ENCODE data around the gene PIRT. TPM values are rescaled to one million over a fixed set of nuclear protein-coding genes. Genes with fewer than 3 reads are reported as not detected.
"Not testable (repeated sequence)": the region's sequence is repeated elsewhere in the genome, so short reads cannot be mapped to it uniquely, and the experiment has no call there.

PIRT gene
- total RNA-seq, 1 experiment from 2014 or later = not detected

DNA sequence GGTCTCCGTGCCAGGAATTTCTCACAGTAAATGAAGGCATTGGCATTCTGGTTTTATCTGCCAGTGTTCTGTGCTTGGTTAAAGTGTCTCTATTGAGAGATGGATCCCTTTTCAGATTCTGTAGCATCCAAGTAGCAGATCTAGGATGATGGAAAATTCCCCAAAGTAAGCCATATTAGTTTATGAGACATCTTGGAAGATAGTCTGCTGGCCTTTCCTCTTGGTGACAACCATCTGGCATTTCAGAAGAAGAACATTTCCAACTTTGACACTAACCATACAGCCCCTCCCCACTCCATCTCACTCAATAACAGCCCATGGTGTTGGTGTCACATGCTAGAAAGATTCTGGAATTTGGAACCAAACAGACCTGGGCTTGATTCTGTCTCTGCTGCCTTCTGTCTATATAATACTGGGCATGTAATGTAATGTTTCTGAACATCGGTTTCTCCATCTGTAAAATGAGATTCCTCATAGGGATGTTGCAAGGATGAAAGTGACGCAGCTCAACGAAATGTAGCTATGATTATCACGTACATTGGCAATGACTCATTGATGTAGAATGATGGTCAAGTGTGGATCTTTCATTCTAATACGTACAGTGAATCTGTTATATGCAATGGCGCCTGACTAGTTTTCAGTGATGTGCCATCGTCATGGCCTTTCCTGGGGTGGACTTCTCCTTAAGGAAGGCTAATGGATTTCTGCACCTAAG lies 32.6 kb upstream of the PIRT start (continued):
- TF ChIP-seq CTCF (IDR thresholded peaks at IDR 0.05 in 2 of 3, conservative IDR thresholded peaks at IDR 0.05 in 1 of 3; ENCODE audit: borderline replicate concordance in 1 of 3, insufficient read depth in 1 of 3, low read depth in 2 of 3, low read length in 2 of 3) (no peak), CEBPB (IDR thresholded peaks at IDR 0.05; ENCODE audit: low read depth) (no peak)

DNA sequence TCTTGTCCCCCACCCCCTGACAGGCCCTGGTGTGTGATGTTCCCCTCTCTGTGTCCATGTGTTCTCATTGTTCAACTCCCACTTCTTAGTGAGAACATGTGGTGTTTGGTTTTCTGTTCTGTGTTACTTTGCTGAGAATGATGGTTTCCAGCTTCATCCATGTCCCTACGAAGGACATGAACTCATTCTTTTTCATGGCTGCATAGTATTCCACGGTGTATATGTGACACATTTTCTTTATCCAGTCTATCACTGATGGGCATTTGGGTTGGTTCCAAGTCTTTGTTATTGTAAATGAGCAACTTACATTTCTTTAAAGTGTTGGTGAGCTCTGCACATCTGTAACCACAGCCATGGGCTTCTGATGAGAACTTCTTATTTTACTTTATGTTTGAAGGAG lies 30.9 kb upstream of the PIRT start:
- H3K4me2 ChIP-seq (ENCODE audit: low read length); H3K36me3 ChIP-seq (ENCODE audit: control insufficient read depth in 1 of 2, insufficient read depth in 2 of 2, low read length in 2 of 2); H3K9me2 ChIP-seq (ENCODE audit: insufficient read depth); H3K9ac ChIP-seq (ENCODE audit: low read length); H3K27ac ChIP-seq (ENCODE audit: low read depth, low read length); POLR2A ChIA-PET; ATAC-seq; H3K4me1 ChIP-seq (ENCODE audit: control insufficient read depth in 1 of 2, insufficient read depth in 2 of 2, low read length in 2 of 2); H3K4me3 ChIP-seq (replicated peaks in 1 of 2; ENCODE audit: low read depth in 1 of 2, low read length in 2 of 2); RAD21 ChIA-PET (ENCODE audit: low non-redundant PET in 1 of 2, low total read pairs in 2 of 2, uncharacterized antibody in 2 of 2, unreplicated experiment in 2 of 2); DNase-seq (ENCODE audit: low read depth, low spot score); intact Hi-C loops (cut with micrococcal nuclease); H4K20me1 ChIP-seq (ENCODE audit: insufficient read depth); H2AFZ ChIP-seq (ENCODE audit: low read depth, low read length, poor library complexity, severe bottlenecking); CTCF ChIA-PET; H3K9me3 ChIP-seq (ENCODE audit: control insufficient read depth in 1 of 2, insufficient read depth in 1 of 2, low read depth in 1 of 2, low read length in 2 of 2); H3K79me2 ChIP-seq (ENCODE audit: insufficient read depth, low read length); BruUV-seq (replicated peaks): not testable (repeated sequence)
- H3K27me3 ChIP-seq (ENCODE audit: insufficient read depth, low read length) = peaks cover 13% of the 10 kb centered on the region

DNA sequence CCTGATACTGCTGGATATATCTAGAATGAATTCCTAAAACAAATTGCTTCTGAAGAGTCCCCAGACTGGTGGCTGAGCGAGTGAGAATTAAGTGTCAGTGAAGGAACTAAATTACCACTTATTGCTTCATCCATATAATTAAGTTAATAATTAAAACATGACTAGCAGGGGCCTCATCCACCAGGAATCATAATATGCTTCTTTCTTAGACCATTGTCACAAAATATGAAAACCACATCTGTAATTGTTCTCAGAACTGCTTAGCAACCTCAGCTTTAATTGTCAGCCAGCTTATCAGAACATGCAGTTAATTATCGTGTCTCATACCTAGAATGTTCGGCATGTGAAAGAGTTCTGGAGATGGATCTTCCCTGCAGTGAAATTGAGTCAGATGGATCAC lies 21.2 kb upstream of the PIRT start:
- no peak overlapping the region for H3K27ac ChIP-seq (ENCODE audit: low read depth, low read length)
- intact Hi-C loops (cut with micrococcal nuclease) = no loop called here
- ChIA-PET POLR2A (no interaction called here), RAD21 (ENCODE audit: low non-redundant PET in 1 of 2, low total read pairs in 2 of 2, uncharacterized antibody in 2 of 2, unreplicated experiment in 2 of 2) (no interaction called here), CTCF (no interaction called here)
- no peaks in the 10 kb centered on the region for H3K4me1 ChIP-seq (ENCODE audit: control insufficient read depth in 1 of 2, insufficient read depth in 2 of 2, low read length in 2 of 2)
- H4K20me1 ChIP-seq (ENCODE audit: insufficient read depth) = no peaks in the 10 kb centered on the region
- no peaks in the 10 kb centered on the region for H3K9me2 ChIP-seq (ENCODE audit: insufficient read depth)
- no peak overlapping the region for H3K9ac ChIP-seq (ENCODE audit: low read length)
- H3K9me3 ChIP-seq (ENCODE audit: control insufficient read depth in 1 of 2, insufficient read depth in 1 of 2, low read depth in 1 of 2, low read length in 2 of 2) = no peaks in the 10 kb centered on the region
- peaks cover 20% of the 10 kb centered on the region for H3K27me3 ChIP-seq (ENCODE audit: insufficient read depth, low read length)
- no peak for ATAC-seq
- H2AFZ ChIP-seq (ENCODE audit: low read depth, low read length, poor library complexity, severe bottlenecking) = no peak overlapping the region
- BruUV-seq (replicated peaks) = no TSS peak
- DNase-seq (ENCODE audit: low read depth, low spot score) = no peak
- H3K36me3 ChIP-seq (ENCODE audit: control insufficient read depth in 1 of 2, insufficient read depth in 2 of 2, low read length in 2 of 2) = no peaks in the 10 kb centered on the region
- H3K79me2 ChIP-seq (ENCODE audit: insufficient read depth, low read length) = no peaks in the 10 kb centered on the region
- no peak overlapping the region for H3K4me3 ChIP-seq (replicated peaks in 1 of 2; ENCODE audit: low read depth in 1 of 2, low read length in 2 of 2)
- no peak overlapping the region for H3K4me2 ChIP-seq (ENCODE audit: low read length)
- no peak for TF ChIP-seq REST (IDR thresholded peaks at IDR 0.05; ENCODE audit: low read depth)
- TF ChIP-seq MAX (IDR thresholded peaks at IDR 0.05) = no peak
- no peak for TF ChIP-seq FOSL1 (IDR thresholded peaks at IDR 0.05; ENCODE audit: low read depth)
- no peak for TF ChIP-seq SP1 (IDR thresholded peaks at IDR 0.05; ENCODE audit: low read depth)
- no peak for TF ChIP-seq POLR2A (IDR thresholded peaks at IDR 0.05; ENCODE audit: borderline replicate concordance, extremely low read depth, insufficient read depth, insufficient read length)
- no peak for TF ChIP-seq CBX3 (IDR thresholded peaks at IDR 0.05; ENCODE audit: low read depth)
- no peak for TF ChIP-seq CEBPB (IDR thresholded peaks at IDR 0.05; ENCODE audit: low read depth)
- no peak for TF ChIP-seq POLR2AphosphoS5 (IDR thresholded peaks at IDR 0.05; ENCODE audit: low read depth, low read length)
- TF ChIP-seq CTCF (IDR thresholded peaks at IDR 0.05 in 2 of 3, conservative IDR thresholded peaks at IDR 0.05 in 1 of 3; ENCODE audit: borderline replicate concordance in 1 of 3, insufficient read depth in 1 of 3, low read depth in 2 of 3, low read length in 2 of 3) = no peak

Data from HCT116 (cell line).